Panc1 (cell line): ENCODE measurements around the gene RPP38.

Experiments
- CTCF ChIP-seq: fragments of 450-650 bp; IDR thresholded peaks from 2 replicates; pipeline ENCODE4 v1.5.1; 2017; ENCODE audit warnings: mild to moderate bottlenecking
- POLR2AphosphoS5 ChIP-seq: IDR thresholded peaks from 2 replicates; pipeline ENCODE4 v1.6.1; 2012; ENCODE audit warnings: mild to moderate bottlenecking, low read depth, low read length, moderate library complexity
- REST ChIP-seq, 2 experiments: IDR thresholded peaks; 2 replicates each; pipeline ENCODE4 v1.6.1; 2011 to 2012; ENCODE audit warnings: low read depth in 2 of 2, control low read depth in 1 of 2, low read length in 1 of 2, mild to moderate bottlenecking in 1 of 2, moderate library complexity in 1 of 2; ENCODE audit not compliant: insufficient read depth in 1 of 2
- SIN3A ChIP-seq: IDR thresholded peaks from 2 replicates; pipeline ENCODE4 v1.6.1; 2012; ENCODE audit warnings: low read depth, mild to moderate bottlenecking, low read length, moderate library complexity, borderline replicate concordance; ENCODE audit not compliant: insufficient read depth
- TCF7L2 ChIP-seq: IDR thresholded peaks from 2 replicates; pipeline ENCODE4 v1.6.1; 2011; ENCODE audit warnings: mild to moderate bottlenecking, low read depth, low read length, inconsistent platforms

- TF ChIP-seq CTCF (no peak), POLR2AphosphoS5 (no peak), TCF7L2 (no peak), REST (IDR thresholded peaks at IDR 0.05; ENCODE audit: insufficient read depth in 1 of 2, low read depth in 2 of 2, low read length in 1 of 2) (no peak), SIN3A (no peak)
These were observed 52.1 kb downstream of the RPP38 start for GRCh38 chr10:15149042-15149771.
